ENCODE results near the gene JAG2. TPM values are rescaled to one million over a fixed set of nuclear protein-coding genes. Genes with fewer than 3 reads are reported as not detected.

The JAG2 gene
- total RNA-seq, 2 experiments from 2014 or later = 1.3 to 1.7 TPM

GRCh38 chr14:105107351-105107750 is 61.2 kb downstream of the JAG2 start:
- ChIA-PET CTCF (interaction anchor here (0.9 kb wide), 1 partner anchor 13 kb away, joined by 3 read pairs; no protein-coding TSS in a partner anchor), POLR2A (no interaction called here)

- CTCF ChIA-PET = interaction anchor here (1.4 to 1.8 kb wide), 2 partner anchors 13 to 15 kb away, joined by 3 read pairs; no protein-coding TSS in a partner anchor
- POLR2A ChIA-PET = no interaction called here
Measured at GRCh38 chr14:105105158-105105557, 63.4 kb downstream of the JAG2 start.

- CTCF ChIA-PET = no interaction called here
- POLR2A ChIA-PET = no interaction called here
Measured at GRCh38 chr14:105102893-105103292, 65.7 kb downstream of the JAG2 start.

- ChIA-PET CTCF (no interaction called here), POLR2A (no interaction called here)
Measured at GRCh38 chr14:105102361-105102870, 66.2 kb downstream of the JAG2 start.

- POLR2A ChIA-PET = no interaction called here
Measured at GRCh38 chr14:105100910-105101309, 67.7 kb downstream of the JAG2 start.

GRCh38 chr14:105099778-105100177 is 68.8 kb downstream of the JAG2 start:
- ChIA-PET POLR2A (no interaction called here), CTCF (no interaction called here)

More at GRCh38 chr14:105100910-105101309, 67.7 kb downstream of the JAG2 start:
- CTCF ChIA-PET = no interaction called here

- POLR2A ChIA-PET = no interaction called here
- CTCF ChIA-PET = interaction anchor here (0.9 kb wide), 1 partner anchor 8 kb away, joined by 3 read pairs; no protein-coding TSS in a partner anchor
Measured at GRCh38 chr14:105098316-105098715, 70.3 kb downstream of the JAG2 start.

- CTCF ChIA-PET = no interaction called here
- POLR2A ChIA-PET = no interaction called here
Measured at GRCh38 chr14:105097794-105098127, 70.8 kb downstream of the JAG2 start.

- CTCF ChIA-PET = no interaction called here
- POLR2A ChIA-PET = no interaction called here
Measured at GRCh38 chr14:105096206-105096875, 72.2 kb downstream of the JAG2 start.

GRCh38 chr14:105095236-105095805 is 73.3 kb downstream of the JAG2 start:
- CTCF ChIA-PET = interaction anchor here (1.6 kb wide), 1 partner anchor 9 kb away, joined by 6 read pairs; no protein-coding TSS in a partner anchor

GRCh38 chr14:105094193-105094907 is 74.2 kb downstream of the JAG2 start:
- CTCF ChIA-PET = interaction anchor here (0.9 to 1.6 kb wide), 3 partner anchors 8 to 65 kb away, joined by 3 to 6 read pairs (median 5); no protein-coding TSS in a partner anchor

More at GRCh38 chr14:105095236-105095805, 73.3 kb downstream of the JAG2 start:
- POLR2A ChIA-PET = no interaction called here

GRCh38 chr14:105093431-105094192 is 75.0 kb downstream of the JAG2 start:
- POLR2A ChIA-PET = no interaction called here

More at GRCh38 chr14:105094193-105094907, 74.2 kb downstream of the JAG2 start:
- POLR2A ChIA-PET = no interaction called here

GRCh38 chr14:105093038-105093430 is 75.5 kb downstream of the JAG2 start:
- POLR2A ChIA-PET = no interaction called here
- CTCF ChIA-PET = no interaction called here

More at GRCh38 chr14:105093431-105094192, 75.0 kb downstream of the JAG2 start:
- CTCF ChIA-PET = interaction anchor here (0.9 to 1.3 kb wide), 2 partner anchors 14 to 66 kb away, joined by 3 to 5 read pairs; no protein-coding TSS in a partner anchor

GRCh38 chr14:105092171-105093037 is 76.2 kb downstream of the JAG2 start:
- CTCF ChIA-PET = interaction anchor here (1.2 to 2.8 kb wide), 5 partner anchors 11 to 107 kb away, joined by 3 to 9 read pairs (median 7); partner anchors contain the start of gene CLBA1
- POLR2A ChIA-PET = no interaction called here

GRCh38 chr14:105091517-105092170 is 76.9 kb downstream of the JAG2 start:
- POLR2A ChIA-PET = no interaction called here
- CTCF ChIA-PET = interaction anchor here (0.8 to 3.2 kb wide), 15 partner anchors 10 to 308 kb away, joined by 3 to 20 read pairs (median 6); partner anchors contain the start of genes CLBA1, GPR132 and NUDT14

GRCh38 chr14:105091054-105091516 is 77.5 kb downstream of the JAG2 start:
- CTCF ChIA-PET = interaction anchor here (0.8 to 3.2 kb wide), 19 partner anchors 10 to 308 kb away, joined by 3 to 20 read pairs (median 6); partner anchors contain the start of genes CLBA1, GPR132 and NUDT14
- POLR2A ChIA-PET = interaction anchor here (0.9 to 1.9 kb wide), 2 partner anchors 20 to 26 kb away, joined by 3 to 6 read pairs; partner anchors contain the start of gene GPR132
